Neural crest cell (in vitro differentiated cells): ENCODE results near the gene PRKN. TPM values are rescaled to one million over a fixed set of nuclear protein-coding genes. Genes with fewer than 3 reads are reported as not detected.
"Not testable (repeated sequence)": the region's sequence is repeated elsewhere in the genome, so short reads cannot be mapped to it uniquely, and the experiment has no call there.

Source experiments
- DNase-seq: peaks from one replicate; pipeline ENCODE4 v3.0.0; 2021; ENCODE audit warnings: low read depth, mixed read lengths, low spot score
- H3K27ac Mint-ChIP-seq: one replicate; pipeline ENCODE4 v1.8.0; 2021; ENCODE audit warnings: mild to moderate bottlenecking, mixed read lengths; ENCODE audit not compliant: unreplicated experiment
- H3K27me3 Mint-ChIP-seq: 2 replicates; pipeline ENCODE4 v1.8.0; 2021; ENCODE audit warnings: low read depth, mild to moderate bottlenecking, mixed read lengths
- H3K36me3 Mint-ChIP-seq: 2 replicates; pipeline ENCODE4 v1.8.0; 2021; ENCODE audit warnings: low read depth, mild to moderate bottlenecking, mixed read lengths
- H3K4me1 Mint-ChIP-seq: 2 replicates; pipeline ENCODE4 v1.8.0; 2021; ENCODE audit warnings: mixed read lengths
- H3K4me3 Mint-ChIP-seq: one replicate; pipeline ENCODE4 v1.8.0; 2021; ENCODE audit warnings: mild to moderate bottlenecking, mixed read lengths
- H3K9me3 Mint-ChIP-seq: 2 replicates; pipeline ENCODE4 v1.8.0; 2021; ENCODE audit warnings: mixed read lengths
- CTCF ChIP-seq: fragments of 200-600 bp; sonication (generic); conservative IDR thresholded peaks from 2 replicates; pipeline ENCODE4 v1.5.0; 2021; ENCODE audit warnings: antibody characterized with exemption, mild to moderate bottlenecking
- total RNA-seq: library from RNA; stranded (reverse); gene quantifications from 2 replicates; pipeline ENCODE4 v1.2.1, GENCODE V29; 2021

PRKN gene
- total RNA-seq, 1 donor from 2014 or later, result 3.2 TPM

- no peaks in the 10 kb centered on the region for H3K27me3 Mint-ChIP-seq
- H3K4me3 Mint-ChIP-seq, result no peak overlapping the region
- no peak overlapping the region for H3K27ac Mint-ChIP-seq
These were observed 324.5 kb downstream of the PRKN start for GRCh38 chr6:162403031-162403430.

GRCh38 chr6:162395181-162395580, 332.4 kb downstream of the PRKN start:
- no peak overlapping the region for H3K4me3 Mint-ChIP-seq
- DNase-seq, result no peak
- TF ChIP-seq CTCF, result no peak
- H3K4me1 Mint-ChIP-seq, result no peaks in the 10 kb centered on the region
- no peak overlapping the region for H3K27ac Mint-ChIP-seq
- H3K9me3 Mint-ChIP-seq, result peaks cover 7% of the 10 kb centered on the region
- peaks cover 10% of the 10 kb centered on the region for H3K36me3 Mint-ChIP-seq
- no peaks in the 10 kb centered on the region for H3K27me3 Mint-ChIP-seq

More at GRCh38 chr6:162403031-162403430, 324.5 kb downstream of the PRKN start:
- DNase-seq, result no peak
- H3K36me3 Mint-ChIP-seq, result peaks cover 10% of the 10 kb centered on the region
- peaks cover 16% of the 10 kb centered on the region for H3K9me3 Mint-ChIP-seq
- no peaks in the 10 kb centered on the region for H3K4me1 Mint-ChIP-seq
- no peak for TF ChIP-seq CTCF

GRCh38 chr6:162390961-162391811, 336.4 kb downstream of the PRKN start:
- not testable (repeated sequence) for H3K36me3 Mint-ChIP-seq, H3K9me3 Mint-ChIP-seq, H3K27me3 Mint-ChIP-seq, H3K4me1 Mint-ChIP-seq, DNase-seq, H3K27ac Mint-ChIP-seq, H3K4me3 Mint-ChIP-seq

GRCh38 chr6:162389343-162390085, 338.1 kb downstream of the PRKN start:
- Mint-ChIP-seq H3K9me3 (no peaks in the 10 kb centered on the region), H3K4me3 (no peak overlapping the region), H3K27ac (no peak overlapping the region), H3K27me3 (no peaks in the 10 kb centered on the region), H3K36me3 (no peaks in the 10 kb centered on the region), H3K4me1 (no peaks in the 10 kb centered on the region)
- TF ChIP-seq CTCF, result no peak
- no peak for DNase-seq

GRCh38 chr6:162388383-162388777, 339.2 kb downstream of the PRKN start:
- no peaks in the 10 kb centered on the region for H3K9me3 Mint-ChIP-seq
- no peaks in the 10 kb centered on the region for H3K36me3 Mint-ChIP-seq
- TF ChIP-seq CTCF, result no peak
- H3K27ac Mint-ChIP-seq, result no peak overlapping the region
- DNase-seq, result no peak
- no peak overlapping the region for H3K4me3 Mint-ChIP-seq
- no peaks in the 10 kb centered on the region for H3K4me1 Mint-ChIP-seq
- no peaks in the 10 kb centered on the region for H3K27me3 Mint-ChIP-seq
